Thoracic aorta (tissue), 2 donors: Measurements from ENCODE around the gene INPP4A. TPM values are rescaled to one million over a fixed set of nuclear protein-coding genes. Genes with fewer than 3 reads are reported as not detected.
A peak's percentile ranks its signal among the peaks of the same experiment; 100 is the strongest.
"Not testable (repeated sequence)": the region's sequence is repeated elsewhere in the genome, so short reads cannot be mapped to it uniquely, and the experiment has no call there.

Experiments
- ATAC-seq: fragments of 150-250 bp; one replicate; pipeline ENCODE4 v1.8.0; 2017; ENCODE audit warnings: low read depth; ENCODE audit not compliant: insufficient number of reproducible peaks, low FRiP score
- DNase-seq: peaks from one replicate; pipeline ENCODE4 v3.0.0-alpha.2; 2020; ENCODE audit warnings: low spot score
- H3K27ac ChIP-seq, 2 donors: fragments of 200-600 bp; sonication (generic); 1 replicate in 1 of 2; 2 replicates in 1 of 2; pipeline ENCODE4 v1.5.1; 2016; ENCODE audit warnings: mild to moderate bottlenecking in 2 of 2, moderate library complexity in 2 of 2
- H3K27me3 ChIP-seq: fragments of 200-600 bp; sonication (generic); replicated peaks from 2 replicates; pipeline ENCODE4 v1.6.0; 2016; ENCODE audit warnings: mild to moderate bottlenecking; ENCODE audit not compliant: insufficient read depth
- H3K36me3 ChIP-seq: fragments of 200-600 bp; sonication (generic); one replicate; pipeline ENCODE4 v1.5.1; 2016
- H3K4me1 ChIP-seq, 2 donors: fragments of 200-600 bp; sonication (generic); 1 replicate in 1 of 2; 2 replicates in 1 of 2; pipeline versions ENCODE4 v1.5.1 to v1.6.0; 2016; ENCODE audit warnings: low read depth in 2 of 2, mild to moderate bottlenecking in 1 of 2; ENCODE audit not compliant: control insufficient read depth in 1 of 2
- H3K4me3 ChIP-seq: fragments of 200-600 bp; sonication (generic); 2 replicates; pipeline ENCODE4 v1.5.1; 2016; ENCODE audit warnings: mild to moderate bottlenecking
- H3K9me3 ChIP-seq: fragments of 200-600 bp; sonication (generic); 2 replicates; pipeline ENCODE4 v1.5.1; 2016
- total RNA-seq, 2 donors: library from RNA; depleted of rRNA; stranded (reverse); fragments of >200 nt; gene quantifications; one replicate each; pipeline versions ENCODE4 v1.1.0 to v1.2.3, GENCODE V29; 2016
- TF ChIP-seq, protein P1 (sequence below): fragments of 200-600 bp; sonication (generic); IDR thresholded peaks from one replicate; pipeline ENCODE4 v1.5.1; 2019; ENCODE audit warnings: antibody characterized with exemption

INPP4A gene
- total RNA-seq, 2 donors from 2014 or later, result 29.4 to 40.6 TPM

DNA sequence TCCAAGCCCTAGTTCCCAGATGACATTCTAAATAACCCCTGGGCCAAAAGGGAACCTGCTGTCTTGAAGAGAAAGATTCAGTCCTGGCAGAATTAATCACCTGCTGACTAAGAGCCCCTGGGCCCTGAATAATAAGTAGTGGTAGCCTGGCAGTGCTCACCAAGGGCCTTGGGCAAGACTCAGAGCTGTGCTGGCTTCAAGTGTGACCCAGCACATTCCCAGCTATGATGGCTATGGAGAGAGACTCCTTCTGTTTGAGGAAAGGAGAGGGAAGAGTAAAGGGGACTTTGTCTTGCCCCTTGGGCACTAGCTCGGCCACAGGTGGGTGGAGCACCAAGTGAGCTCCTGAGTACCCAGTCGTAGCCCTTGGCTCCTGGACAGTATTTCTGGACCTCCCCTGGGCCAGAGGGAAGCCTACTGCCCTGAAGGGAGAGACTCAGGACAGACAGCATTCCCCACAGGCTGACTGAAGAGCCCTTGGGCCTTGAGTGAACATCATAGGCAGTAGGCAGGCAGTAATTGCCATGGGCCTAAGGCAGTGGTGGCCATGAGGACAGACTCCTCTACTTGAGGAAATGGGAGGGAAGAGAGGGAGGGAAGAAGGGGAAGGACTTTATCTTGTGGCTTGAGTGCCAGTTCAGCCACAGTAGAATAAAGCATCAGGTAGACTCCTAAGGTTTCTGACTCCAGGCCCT, 40.0 kb upstream of the INPP4A start:
- ATAC-seq (no peak), DNase-seq (no peak)
- Histone ChIP-seq H3K4me1 (no peaks in the 10 kb centered on the region), H3K27me3 (no peaks in the 10 kb centered on the region), H3K36me3 (no peaks in the 10 kb centered on the region), H3K9me3 (no peaks in the 10 kb centered on the region), H3K27ac (no peak overlapping the region), H3K4me3 (no peak overlapping the region)
- TF ChIP-seq, protein P1, sequence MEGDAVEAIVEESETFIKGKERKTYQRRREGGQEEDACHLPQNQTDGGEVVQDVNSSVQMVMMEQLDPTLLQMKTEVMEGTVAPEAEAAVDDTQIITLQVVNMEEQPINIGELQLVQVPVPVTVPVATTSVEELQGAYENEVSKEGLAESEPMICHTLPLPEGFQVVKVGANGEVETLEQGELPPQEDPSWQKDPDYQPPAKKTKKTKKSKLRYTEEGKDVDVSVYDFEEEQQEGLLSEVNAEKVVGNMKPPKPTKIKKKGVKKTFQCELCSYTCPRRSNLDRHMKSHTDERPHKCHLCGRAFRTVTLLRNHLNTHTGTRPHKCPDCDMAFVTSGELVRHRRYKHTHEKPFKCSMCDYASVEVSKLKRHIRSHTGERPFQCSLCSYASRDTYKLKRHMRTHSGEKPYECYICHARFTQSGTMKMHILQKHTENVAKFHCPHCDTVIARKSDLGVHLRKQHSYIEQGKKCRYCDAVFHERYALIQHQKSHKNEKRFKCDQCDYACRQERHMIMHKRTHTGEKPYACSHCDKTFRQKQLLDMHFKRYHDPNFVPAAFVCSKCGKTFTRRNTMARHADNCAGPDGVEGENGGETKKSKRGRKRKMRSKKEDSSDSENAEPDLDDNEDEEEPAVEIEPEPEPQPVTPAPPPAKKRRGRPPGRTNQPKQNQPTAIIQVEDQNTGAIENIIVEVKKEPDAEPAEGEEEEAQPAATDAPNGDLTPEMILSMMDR, result no peak

DNA sequence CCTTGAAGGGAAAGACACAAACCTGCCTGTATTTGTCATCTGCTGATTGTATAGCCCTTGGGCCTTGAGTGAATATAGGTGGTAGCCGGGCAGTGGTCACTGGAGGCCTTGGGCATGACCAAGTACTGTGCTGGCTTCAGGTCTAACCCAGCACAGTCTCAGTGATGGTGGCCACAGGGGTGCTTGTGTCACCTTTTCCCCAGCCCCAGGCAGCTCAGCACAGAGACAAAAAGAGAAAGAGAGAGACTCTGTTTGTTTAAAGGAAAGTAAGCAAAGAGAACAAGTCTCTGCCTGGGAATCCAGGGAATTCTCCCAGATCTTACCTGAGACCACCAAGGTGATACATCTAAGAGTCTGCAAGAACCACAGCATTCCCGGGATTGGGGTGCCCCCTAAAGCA, 39.4 kb upstream of the INPP4A start:
- no peaks in the 10 kb centered on the region for H3K4me1 ChIP-seq
- no peak overlapping the region for H3K27ac ChIP-seq
- ATAC-seq (no peak), DNase-seq (no peak)
- H3K9me3 ChIP-seq, result no peaks in the 10 kb centered on the region
- no peaks in the 10 kb centered on the region for H3K36me3 ChIP-seq
- H3K27me3 ChIP-seq, result no peaks in the 10 kb centered on the region
- TF ChIP-seq, protein P1, result no peak
- H3K4me3 ChIP-seq, result no peak overlapping the region

GRCh38 chr2:98408155-98408554, 36.5 kb upstream of the INPP4A start:
- DNase-seq (no peak), ATAC-seq (no peak)
- TF ChIP-seq, protein P1, result no peak
- no peaks in the 10 kb centered on the region for H3K9me3 ChIP-seq
- H3K4me1 ChIP-seq, result no peaks in the 10 kb centered on the region
- H3K4me3 ChIP-seq, result no peak overlapping the region
- H3K27me3 ChIP-seq, result no peaks in the 10 kb centered on the region
- no peaks in the 10 kb centered on the region for H3K36me3 ChIP-seq
- H3K27ac ChIP-seq, result no peak overlapping the region

DNA sequence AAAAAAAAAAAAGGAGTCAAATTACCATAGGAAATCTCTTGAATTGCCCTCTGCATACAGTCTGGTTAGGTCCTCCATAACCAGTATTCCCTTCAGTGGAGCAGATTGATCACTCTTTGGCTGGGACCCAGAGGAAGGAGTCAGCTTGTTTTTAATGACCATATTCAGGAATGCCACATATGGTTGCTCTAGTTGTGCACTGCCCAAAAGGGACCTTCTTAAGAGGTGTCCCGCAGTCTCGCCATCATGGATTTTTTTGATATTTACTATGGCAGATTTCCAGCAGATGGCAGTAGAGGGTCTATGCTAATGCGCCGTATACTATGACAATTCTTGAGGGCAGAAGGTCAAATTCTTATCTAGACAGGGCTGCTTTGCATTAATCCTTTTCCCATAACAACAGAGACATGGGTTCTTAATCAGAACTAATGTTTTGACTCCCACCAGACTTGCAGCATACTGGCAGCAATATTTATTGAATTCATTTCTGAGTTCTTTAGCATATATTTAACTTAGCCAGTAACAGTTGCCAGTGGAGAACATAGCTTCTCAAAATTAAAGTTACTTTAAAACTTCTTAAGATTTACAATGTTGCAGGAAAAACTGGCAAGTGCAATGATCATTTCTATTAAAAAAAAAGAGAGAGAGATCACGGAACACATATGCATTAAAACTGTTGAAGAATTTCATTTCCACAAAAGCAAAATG, 31.8 kb upstream of the INPP4A start:
- no peak overlapping the region for H3K27ac ChIP-seq
- TF ChIP-seq, protein P1, result peak; percentile 33
- no peaks in the 10 kb centered on the region for H3K4me1 ChIP-seq
- H3K36me3 ChIP-seq, result no peaks in the 10 kb centered on the region
- DNase-seq (no peak), ATAC-seq (no peak)
- H3K27me3 ChIP-seq, result no peaks in the 10 kb centered on the region
- H3K9me3 ChIP-seq, result no peaks in the 10 kb centered on the region
- no peak overlapping the region for H3K4me3 ChIP-seq

DNA sequence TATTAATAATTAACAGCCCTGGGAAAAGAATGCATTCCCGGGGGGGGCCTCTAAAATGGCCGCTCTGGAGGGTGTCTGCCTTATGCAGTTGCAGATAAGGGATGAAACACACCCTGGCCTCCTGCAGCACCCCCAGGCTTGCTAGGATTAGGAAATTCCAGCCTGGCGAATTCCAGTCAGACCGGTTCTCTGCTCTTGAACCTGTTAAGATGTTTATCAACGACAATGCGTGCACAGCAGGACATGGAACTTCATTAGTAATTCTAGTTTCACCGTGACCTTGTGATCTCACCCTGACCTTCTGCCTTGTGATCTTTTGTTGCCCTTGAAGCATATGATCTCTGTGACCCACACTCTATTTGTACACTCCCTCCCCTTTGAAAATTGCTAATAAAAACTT, 30.4 kb upstream of the INPP4A start:
- ATAC-seq, H3K27me3 ChIP-seq, DNase-seq, H3K27ac ChIP-seq, H3K9me3 ChIP-seq, H3K4me3 ChIP-seq, H3K4me1 ChIP-seq, H3K36me3 ChIP-seq: not testable (repeated sequence)

GRCh38 chr2:98415719-98416248, 28.9 kb upstream of the INPP4A start:
- not testable (repeated sequence) for H3K36me3 ChIP-seq, H3K27ac ChIP-seq, H3K27me3 ChIP-seq, DNase-seq, H3K9me3 ChIP-seq, ATAC-seq, H3K4me3 ChIP-seq, H3K4me1 ChIP-seq
